Heart left ventricle (tissue), 13 donors: Measurements from ENCODE around the gene GLYR1.

ENCODE experiments used
- POLR2A ChIP-seq, 2 donors: fragments of 450-650 bp; IDR thresholded peaks; one replicate each; pipeline ENCODE4 v1.6.1; 2017; ENCODE audit warnings: antibody characterized with exemption in 2 of 2, mild to moderate bottlenecking in 2 of 2, moderate library complexity in 2 of 2
- TF ChIP-seq, protein P1 (sequence below), 12 donors: fragments of 200-600 bp; sonication (generic) in 4 of 12; IDR thresholded peaks; one replicate each; pipeline versions ENCODE4 v1.5.0 to v1.8.0; 2018 to 2022; ENCODE audit warnings: antibody characterized with exemption in 12 of 12, mild to moderate bottlenecking in 5 of 12
- donor health status: ischemic (EF 13 %, LVEDD 7.1; RV severe dilation, severe dysfunction).
- donor health status: DM: no; HTN: yes; CAD: no.
- donor health status: DM: no; HTN: no; CAD: no.
- donor health status: ischemic (EF 25% LVEDD 6.9; RV normal size, moderate dysfunction).
- donor health status: ischemic (EF 25% LVEDD 5.7; RV mildly dilated, moderate dysfunction).
- donor health status: ischemic (EF 35%, LVEDD 5.7; RV mildly dilated, moderate dysfunction).
- donor health status: nonischemic (EF 11% LVEDD 7.7; RV severe dilation, severe dysfunction).
- donor health status: DM: yes; HTN: yes; CAD: no.
- donor health status: PGD.
- donor health status: ischemic (EF 29% LVEDD 5.4; RV normal size, mild dysfunction).
- donor health status: nonischemic (EF 23%, LVEDD 6.1; RV moderate dilation, normal function).

DNA sequence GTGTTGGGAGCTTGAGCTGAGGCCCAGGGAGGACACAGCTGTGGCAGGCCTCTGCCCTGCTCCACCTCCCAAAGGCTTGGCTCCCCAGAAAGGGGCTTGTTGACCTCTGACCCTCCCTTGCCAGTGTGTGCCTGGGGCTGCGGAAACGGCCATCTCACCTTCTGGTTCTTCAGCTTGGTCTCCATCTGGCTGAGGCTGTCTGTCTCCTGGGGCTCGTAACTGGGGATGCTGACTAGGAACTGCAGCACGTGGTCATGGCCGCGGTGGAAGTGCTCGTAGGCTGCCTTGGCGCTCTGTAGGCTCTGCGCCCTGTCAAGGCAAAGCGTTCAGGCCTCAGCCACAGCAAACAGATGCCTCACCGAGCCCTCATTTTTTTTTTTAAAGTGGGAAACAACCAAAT is 42.9 kb upstream of the GLYR1 start:
- TF ChIP-seq, protein P1, sequence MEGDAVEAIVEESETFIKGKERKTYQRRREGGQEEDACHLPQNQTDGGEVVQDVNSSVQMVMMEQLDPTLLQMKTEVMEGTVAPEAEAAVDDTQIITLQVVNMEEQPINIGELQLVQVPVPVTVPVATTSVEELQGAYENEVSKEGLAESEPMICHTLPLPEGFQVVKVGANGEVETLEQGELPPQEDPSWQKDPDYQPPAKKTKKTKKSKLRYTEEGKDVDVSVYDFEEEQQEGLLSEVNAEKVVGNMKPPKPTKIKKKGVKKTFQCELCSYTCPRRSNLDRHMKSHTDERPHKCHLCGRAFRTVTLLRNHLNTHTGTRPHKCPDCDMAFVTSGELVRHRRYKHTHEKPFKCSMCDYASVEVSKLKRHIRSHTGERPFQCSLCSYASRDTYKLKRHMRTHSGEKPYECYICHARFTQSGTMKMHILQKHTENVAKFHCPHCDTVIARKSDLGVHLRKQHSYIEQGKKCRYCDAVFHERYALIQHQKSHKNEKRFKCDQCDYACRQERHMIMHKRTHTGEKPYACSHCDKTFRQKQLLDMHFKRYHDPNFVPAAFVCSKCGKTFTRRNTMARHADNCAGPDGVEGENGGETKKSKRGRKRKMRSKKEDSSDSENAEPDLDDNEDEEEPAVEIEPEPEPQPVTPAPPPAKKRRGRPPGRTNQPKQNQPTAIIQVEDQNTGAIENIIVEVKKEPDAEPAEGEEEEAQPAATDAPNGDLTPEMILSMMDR (IDR thresholded peaks at IDR 0.05): no peak
- TF ChIP-seq POLR2A (IDR thresholded peaks at IDR 0.05): no peak
